Natural killer cell (primary cell): ENCODE results near the gene ZNF486. TPM values are rescaled to one million over a fixed set of nuclear protein-coding genes. Genes with fewer than 3 reads are reported as not detected.

Experiments
- ATAC-seq, 3 donors: fragments of 150-1000 bp in 2 of 3; fragments of 200-7000 bp in 1 of 3; cut with Tn5 transposase; 1 replicate in 1 of 3; 2 replicates in 2 of 3; pipeline ENCODE4 v1.10.0; 2021; ENCODE audit warnings: mild to moderate bottlenecking in 2 of 3, moderate library complexity in 2 of 3
- DNase-seq, 2 donors: peaks; one replicate each; pipeline versions ENCODE4 v3.0.0 to v3.0.0-alpha.2; 2013 to 2021; ENCODE audit warnings: mixed read lengths in 1 of 2
- H3K27ac ChIP-seq: one replicate; pipeline ENCODE4 v1.5.1; 2013; ENCODE audit warnings: mild to moderate bottlenecking, low read length
- H3K27me3 ChIP-seq: one replicate; pipeline ENCODE4 v1.6.1; 2013; ENCODE audit warnings: low read length; ENCODE audit not compliant: control insufficient read depth, insufficient read depth
- H3K36me3 ChIP-seq: one replicate; pipeline ENCODE4 v1.6.1; 2013; ENCODE audit warnings: low read length; ENCODE audit not compliant: control insufficient read depth, insufficient read depth
- H3K4me1 ChIP-seq: one replicate; pipeline ENCODE4 v1.6.1; 2013; ENCODE audit warnings: low read length; ENCODE audit not compliant: control insufficient read depth, insufficient read depth
- H3K4me3 ChIP-seq: one replicate; pipeline ENCODE4 v1.5.1; 2013; ENCODE audit warnings: low read length
- H3K9me3 ChIP-seq: one replicate; pipeline ENCODE4 v1.6.1; 2013; ENCODE audit warnings: low read length; ENCODE audit not compliant: control insufficient read depth, insufficient read depth
- H3K27ac Mint-ChIP-seq, 2 donors: one replicate each; pipeline ENCODE4 v1.8.0; 2022; ENCODE audit warnings: mild to moderate bottlenecking in 2 of 2, mixed read lengths in 2 of 2, moderate library complexity in 1 of 2
- H3K27me3 Mint-ChIP-seq, 2 donors: one replicate each; pipeline ENCODE4 v1.8.0; 2022; ENCODE audit warnings: low read depth in 2 of 2, mixed read lengths in 2 of 2
- H3K36me3 Mint-ChIP-seq: one replicate; pipeline ENCODE4 v1.8.0; 2022; ENCODE audit warnings: mixed read lengths
- H3K4me1 Mint-ChIP-seq, 2 donors: one replicate each; pipeline ENCODE4 v1.8.0; 2022; ENCODE audit warnings: mixed read lengths in 2 of 2
- H3K4me3 Mint-ChIP-seq: one replicate; pipeline ENCODE4 v1.8.0; 2022; ENCODE audit warnings: mild to moderate bottlenecking, moderate library complexity, mixed read lengths
- H3K9me3 Mint-ChIP-seq, 2 donors: one replicate each; pipeline ENCODE4 v1.8.0; 2022; ENCODE audit warnings: mixed read lengths in 2 of 2
- CTCF ChIP-seq: fragments of 200-600 bp; IDR thresholded peaks from one replicate; pipeline ENCODE4 v1.8.0; 2022; ENCODE audit warnings: antibody characterized with exemption
- WGBS: methylation state at CpG from one replicate; pipeline ENCODE4 v1.1.7; 2013; ENCODE audit warnings: missing lambda C conversion rate; ENCODE audit not compliant: insufficient coverage; 5-methylcytosine and 5-hydroxymethylcytosine counted together
- intact Hi-C: fragments of 100-400 bp; cut with micrococcal nuclease; formaldehyde crosslinking; loops from one replicate; pipeline ENCODE4 v1.14.2; 2022
- total RNA-seq, 4 donors: library from RNA; stranded (reverse); fragments of 120-200 nt in 1 of 4; gene quantifications; one replicate each; pipeline versions ENCODE4 v1.2.3 to v1.2.4, GENCODE V29; 2013 to 2022

ZNF486 gene
- total RNA-seq, 3 donors from 2014 or later (not counting 1 experiment from before 2014, with no cell fraction given) = 3.4 to 6.8 (median 4.8) TPM

- Mint-ChIP-seq H3K4me1 (peaks cover 14% of the 10 kb centered on the region in 2 donors), H3K36me3 (no peaks in the 10 kb centered on the region), H3K27me3 (no peaks in the 10 kb centered on the region), H3K9me3 (no peaks in the 10 kb centered on the region), H3K4me3 (no peak overlapping the region), H3K27ac (no peak overlapping the region)
- TF ChIP-seq CTCF = no peak
- no peaks in the 10 kb centered on the region for H3K9me3 ChIP-seq
- ATAC-seq (no peak), DNase-seq (peak in 1 of 2 donors; percentile 42)
- H3K4me1 ChIP-seq = peaks cover 10% of the 10 kb centered on the region
- no peaks in the 10 kb centered on the region for H3K27me3 ChIP-seq
- no peaks in the 10 kb centered on the region for H3K36me3 ChIP-seq
- no peak overlapping the region for H3K27ac ChIP-seq
- intact Hi-C loops = no loop called here
- 78% methylated on average over 3 of the region's 3 CpGs for WGBS
- H3K4me3 ChIP-seq = no peak overlapping the region
Measured at GRCh38 chr19:20162821-20163220, 4.2 kb upstream of the ZNF486 start.

- Mint-ChIP-seq H3K36me3 (no peaks in the 10 kb centered on the region), H3K27ac (no peak overlapping the region), H3K9me3 (no peaks in the 10 kb centered on the region), H3K4me1 (peaks cover 14 to 17% of the 10 kb centered on the region in 2 donors), H3K4me3 (no peak overlapping the region), H3K27me3 (no peaks in the 10 kb centered on the region)
- no peak overlapping the region for H3K27ac ChIP-seq
- H3K4me3 ChIP-seq = no peak overlapping the region
- peaks cover 14% of the 10 kb centered on the region for H3K4me1 ChIP-seq
- DNase-seq (no peak), ATAC-seq (no peak)
- H3K36me3 ChIP-seq = no peaks in the 10 kb centered on the region
- no peaks in the 10 kb centered on the region for H3K27me3 ChIP-seq
- intact Hi-C loops = no loop called here
- H3K9me3 ChIP-seq = no peaks in the 10 kb centered on the region
- no peak for TF ChIP-seq CTCF
- 100% methylated on average over 1 of the region's 1 CpG for WGBS
Measured at GRCh38 chr19:20164456-20164855, 2.6 kb upstream of the ZNF486 start.

- peaks cover 14% of the 10 kb centered on the region for H3K4me1 ChIP-seq
- H3K27me3 Mint-ChIP-seq = no peaks in the 10 kb centered on the region
- no peak for TF ChIP-seq CTCF
- H3K4me3 ChIP-seq = no peak overlapping the region
- intact Hi-C loops = loop anchor here (5.0 kb wide), 1 partner anchor 89 kb away; the partner anchor contains the start of gene ZNF90
- H3K27ac ChIP-seq = no peak overlapping the region
- no peaks in the 10 kb centered on the region for H3K36me3 Mint-ChIP-seq
- H3K36me3 ChIP-seq = peaks cover 3% of the 10 kb centered on the region
- H3K4me3 Mint-ChIP-seq = no peak overlapping the region
- ATAC-seq (no peak), DNase-seq (no peak)
- 98% methylated on average over 6 of the region's 7 CpGs for WGBS
- peaks cover 14 to 25% of the 10 kb centered on the region in 2 donors for H3K4me1 Mint-ChIP-seq
- H3K9me3 ChIP-seq = no peaks in the 10 kb centered on the region
- no peaks in the 10 kb centered on the region for H3K27me3 ChIP-seq
- no peak overlapping the region for H3K27ac Mint-ChIP-seq
- H3K9me3 Mint-ChIP-seq = no peaks in the 10 kb centered on the region
Measured at GRCh38 chr19:20165971-20166592, 932 bp upstream of the ZNF486 start.
